ENCODE data around the gene ROBO1.

DNA sequence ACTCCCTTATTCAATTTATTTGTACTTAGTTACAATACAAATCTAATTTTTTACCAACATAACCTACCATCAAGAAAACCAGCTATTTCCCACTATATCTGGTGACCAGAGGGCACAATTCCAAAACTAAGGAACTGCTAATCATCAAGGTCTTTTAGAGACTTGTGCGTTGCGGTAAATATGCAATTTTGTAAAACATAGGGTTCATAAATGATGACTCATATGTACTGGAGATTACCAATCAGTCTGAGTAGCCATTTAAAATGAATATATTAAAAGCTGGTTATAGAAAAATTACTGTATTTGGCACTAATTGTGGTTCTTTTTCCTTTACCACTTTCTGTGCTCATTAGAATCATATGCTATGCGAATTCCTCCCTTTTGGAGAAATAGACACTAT, 859.6 kb downstream of the ROBO1 start:
- TF ChIP-seq, protein P1, sequence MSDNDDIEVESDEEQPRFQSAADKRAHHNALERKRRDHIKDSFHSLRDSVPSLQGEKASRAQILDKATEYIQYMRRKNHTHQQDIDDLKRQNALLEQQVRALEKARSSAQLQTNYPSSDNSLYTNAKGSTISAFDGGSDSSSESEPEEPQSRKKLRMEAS (IDR thresholded peaks at IDR 0.05), result no peak
- TF ChIP-seq, protein P2, sequence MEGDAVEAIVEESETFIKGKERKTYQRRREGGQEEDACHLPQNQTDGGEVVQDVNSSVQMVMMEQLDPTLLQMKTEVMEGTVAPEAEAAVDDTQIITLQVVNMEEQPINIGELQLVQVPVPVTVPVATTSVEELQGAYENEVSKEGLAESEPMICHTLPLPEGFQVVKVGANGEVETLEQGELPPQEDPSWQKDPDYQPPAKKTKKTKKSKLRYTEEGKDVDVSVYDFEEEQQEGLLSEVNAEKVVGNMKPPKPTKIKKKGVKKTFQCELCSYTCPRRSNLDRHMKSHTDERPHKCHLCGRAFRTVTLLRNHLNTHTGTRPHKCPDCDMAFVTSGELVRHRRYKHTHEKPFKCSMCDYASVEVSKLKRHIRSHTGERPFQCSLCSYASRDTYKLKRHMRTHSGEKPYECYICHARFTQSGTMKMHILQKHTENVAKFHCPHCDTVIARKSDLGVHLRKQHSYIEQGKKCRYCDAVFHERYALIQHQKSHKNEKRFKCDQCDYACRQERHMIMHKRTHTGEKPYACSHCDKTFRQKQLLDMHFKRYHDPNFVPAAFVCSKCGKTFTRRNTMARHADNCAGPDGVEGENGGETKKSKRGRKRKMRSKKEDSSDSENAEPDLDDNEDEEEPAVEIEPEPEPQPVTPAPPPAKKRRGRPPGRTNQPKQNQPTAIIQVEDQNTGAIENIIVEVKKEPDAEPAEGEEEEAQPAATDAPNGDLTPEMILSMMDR (IDR thresholded peaks at IDR 0.05; ENCODE audit: low read depth, low read length, missing input control), result no peak
- TF ChIP-seq, protein P3, sequence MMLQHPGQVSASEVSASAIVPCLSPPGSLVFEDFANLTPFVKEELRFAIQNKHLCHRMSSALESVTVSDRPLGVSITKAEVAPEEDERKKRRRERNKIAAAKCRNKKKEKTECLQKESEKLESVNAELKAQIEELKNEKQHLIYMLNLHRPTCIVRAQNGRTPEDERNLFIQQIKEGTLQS (IDR thresholded peaks at IDR 0.05), result no peak
- TF ChIP-seq RAD21 (IDR thresholded peaks at IDR 0.05) (no peak), TAF1 (conservative IDR thresholded peaks at IDR 0.05) (no peak), YY1 (IDR thresholded peaks at IDR 0.05) (no peak), SP1 (IDR thresholded peaks at IDR 0.05) (no peak), GABPA (IDR thresholded peaks at IDR 0.05 in 1 of 2, conservative IDR thresholded peaks at IDR 0.05 in 1 of 2) (no peak), NR2F2 (IDR thresholded peaks at IDR 0.05) (no peak), JUND (IDR thresholded peaks at IDR 0.05) (no peak)
